ENCODE data around the gene JAK3.

The JAK3 gene

DNA sequence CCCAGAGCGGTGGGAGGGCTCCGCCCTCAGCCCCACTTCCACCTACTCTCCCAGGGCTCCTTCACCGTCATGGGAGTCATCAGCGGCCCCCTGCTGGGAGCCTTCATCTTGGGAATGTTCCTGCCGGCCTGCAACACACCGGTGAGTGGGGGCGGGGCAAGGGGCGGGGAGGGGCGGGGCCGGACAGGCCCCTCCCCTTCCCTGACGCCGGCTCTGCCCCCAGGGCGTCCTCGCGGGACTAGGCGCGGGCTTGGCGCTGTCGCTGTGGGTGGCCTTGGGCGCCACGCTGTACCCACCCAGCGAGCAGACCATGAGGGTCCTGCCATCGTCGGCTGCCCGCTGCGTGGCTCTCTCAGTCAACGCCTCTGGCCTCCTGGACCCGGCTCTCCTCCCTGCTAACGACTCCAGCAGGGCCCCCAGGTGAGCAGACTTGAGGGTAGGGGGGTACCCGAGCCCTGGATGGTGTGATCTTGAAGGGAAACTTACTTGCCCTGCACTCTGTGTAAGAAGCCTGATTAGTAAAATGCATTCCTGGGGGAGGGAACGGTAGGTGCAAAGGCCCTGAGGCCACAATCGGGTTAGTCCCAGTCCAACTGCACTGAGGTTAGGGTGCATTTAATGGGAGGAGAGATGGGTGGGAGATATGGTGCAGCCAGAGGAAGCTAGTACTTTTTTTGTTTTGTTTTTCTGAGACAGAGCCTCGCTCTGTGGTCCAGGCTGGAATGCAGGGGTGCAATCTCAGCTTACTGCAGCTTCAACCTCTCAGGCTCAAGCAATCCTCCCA lies 36.0 kb upstream of the JAK3 start (continued):
- TF ChIP-seq, protein P1, sequence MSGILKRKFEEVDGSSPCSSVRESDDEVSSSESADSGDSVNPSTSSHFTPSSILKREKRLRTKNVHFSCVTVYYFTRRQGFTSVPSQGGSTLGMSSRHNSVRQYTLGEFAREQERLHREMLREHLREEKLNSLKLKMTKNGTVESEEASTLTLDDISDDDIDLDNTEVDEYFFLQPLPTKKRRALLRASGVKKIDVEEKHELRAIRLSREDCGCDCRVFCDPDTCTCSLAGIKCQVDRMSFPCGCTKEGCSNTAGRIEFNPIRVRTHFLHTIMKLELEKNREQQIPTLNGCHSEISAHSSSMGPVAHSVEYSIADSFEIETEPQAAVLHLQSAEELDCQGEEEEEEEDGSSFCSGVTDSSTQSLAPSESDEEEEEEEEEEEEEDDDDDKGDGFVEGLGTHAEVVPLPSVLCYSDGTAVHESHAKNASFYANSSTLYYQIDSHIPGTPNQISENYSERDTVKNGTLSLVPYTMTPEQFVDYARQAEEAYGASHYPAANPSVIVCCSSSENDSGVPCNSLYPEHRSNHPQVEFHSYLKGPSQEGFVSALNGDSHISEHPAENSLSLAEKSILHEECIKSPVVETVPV (CRISPR knock-in tag; IDR thresholded peaks at IDR 0.05) = no peak
- TF ChIP-seq TCF4 (CRISPR knock-in tag; IDR thresholded peaks at IDR 0.05; ENCODE audit: borderline replicate concordance) (no peak), PPARA (CRISPR knock-in tag; IDR thresholded peaks at IDR 0.05; ENCODE audit: borderline replicate concordance) (no peak), ZNF565 (CRISPR knock-in tag; conservative IDR thresholded peaks at IDR 0.05; ENCODE audit: low read depth) (no peak), OSR1 (CRISPR knock-in tag; IDR thresholded peaks at IDR 0.05) (no peak)

DNA sequence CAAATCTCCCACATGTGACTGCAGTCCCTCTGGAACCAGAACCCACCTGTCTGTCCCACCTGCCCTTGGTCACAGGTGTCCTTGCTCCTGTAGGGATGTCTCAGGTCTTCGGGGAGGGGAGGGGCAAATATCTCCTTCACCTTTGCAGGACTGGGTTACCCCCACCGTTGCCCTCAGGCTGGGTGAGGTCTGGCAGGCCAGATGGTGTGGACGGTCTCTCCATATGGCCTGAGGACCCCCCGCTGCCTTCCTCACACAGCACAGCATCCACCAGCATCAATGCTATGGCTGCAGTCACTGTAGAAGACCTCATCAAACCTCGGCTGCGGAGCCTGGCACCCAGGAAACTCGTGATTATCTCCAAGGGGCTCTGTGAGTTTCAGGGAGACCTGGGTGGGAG lies 33.9 kb upstream of the JAK3 start:
- no peak for ATAC-seq
- no peak for TF ChIP-seq CREB5 (CRISPR knock-in tag; IDR thresholded peaks at IDR 0.05; ENCODE audit: low read depth)
- TF ChIP-seq PPARA (CRISPR knock-in tag; IDR thresholded peaks at IDR 0.05; ENCODE audit: borderline replicate concordance) = no peak
- TF ChIP-seq ZFP30 (CRISPR knock-in tag; IDR thresholded peaks at IDR 0.05) = no peak
- no peak for TF ChIP-seq ZFP3 (CRISPR knock-in tag; IDR thresholded peaks at IDR 0.05)
- no peak for TF ChIP-seq ARNTL (CRISPR knock-in tag; IDR thresholded peaks at IDR 0.05; ENCODE audit: borderline replicate concordance, low read depth)

DNA sequence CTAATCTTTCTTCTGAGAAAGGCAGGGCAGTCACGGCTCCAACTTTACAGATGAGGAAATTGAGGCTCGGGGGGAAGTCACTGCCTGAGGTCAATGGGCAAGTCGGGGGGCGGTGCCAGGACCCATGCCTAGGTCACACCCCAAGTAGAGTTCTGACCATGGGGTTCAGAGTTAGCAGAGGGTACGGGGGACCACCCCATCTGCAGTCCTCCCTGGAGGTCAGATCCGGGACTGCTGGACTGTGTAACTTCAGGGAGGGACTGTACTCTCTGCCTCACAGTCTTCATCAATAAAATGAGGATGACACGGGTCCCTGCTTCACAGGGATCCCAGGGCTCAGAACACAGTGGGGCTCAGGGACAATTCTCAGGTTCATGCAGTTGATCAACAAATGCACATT lies 31.7 kb upstream of the JAK3 start:
- no peak for ATAC-seq
- no peak for TF ChIP-seq PPARA (CRISPR knock-in tag; IDR thresholded peaks at IDR 0.05; ENCODE audit: borderline replicate concordance)
- no peak for TF ChIP-seq OSR1 (CRISPR knock-in tag; IDR thresholded peaks at IDR 0.05)
- no peak for TF ChIP-seq ARNTL (CRISPR knock-in tag; IDR thresholded peaks at IDR 0.05; ENCODE audit: borderline replicate concordance, low read depth)
- TF ChIP-seq PATZ1 (CRISPR knock-in tag; IDR thresholded peaks at IDR 0.05; ENCODE audit: borderline replicate concordance) = no peak
- no peak for TF ChIP-seq TCF4 (CRISPR knock-in tag; IDR thresholded peaks at IDR 0.05; ENCODE audit: borderline replicate concordance)
- TF ChIP-seq ZFP30 (CRISPR knock-in tag; IDR thresholded peaks at IDR 0.05) = no peak
- TF ChIP-seq GLIS3 (CRISPR knock-in tag; IDR thresholded peaks at IDR 0.05) = no peak
- no peak for TF ChIP-seq ISL1 (CRISPR knock-in tag; IDR thresholded peaks at IDR 0.05)
- TF ChIP-seq TOX (CRISPR knock-in tag; IDR thresholded peaks at IDR 0.05; ENCODE audit: borderline replicate concordance) = no peak
- TF ChIP-seq ZNF70 (CRISPR knock-in tag; IDR thresholded peaks at IDR 0.05) = no peak
- no peak for TF ChIP-seq SNAI2 (CRISPR knock-in tag; IDR thresholded peaks at IDR 0.05)
- TF ChIP-seq CREB5 (CRISPR knock-in tag; IDR thresholded peaks at IDR 0.05; ENCODE audit: low read depth) = no peak
- TF ChIP-seq CSDC2 (CRISPR knock-in tag; IDR thresholded peaks at IDR 0.05) = no peak
- no peak for TF ChIP-seq ZNF8 (CRISPR knock-in tag; IDR thresholded peaks at IDR 0.05)
- no peak for TF ChIP-seq ZNF565 (CRISPR knock-in tag; conservative IDR thresholded peaks at IDR 0.05; ENCODE audit: low read depth)
- no peak for TF ChIP-seq ZC3H10 (CRISPR knock-in tag; IDR thresholded peaks at IDR 0.05)
- TF ChIP-seq ESRRG (CRISPR knock-in tag; IDR thresholded peaks at IDR 0.05) = no peak
- TF ChIP-seq ZFP3 (CRISPR knock-in tag; IDR thresholded peaks at IDR 0.05) = no peak
- TF ChIP-seq, protein P2, sequence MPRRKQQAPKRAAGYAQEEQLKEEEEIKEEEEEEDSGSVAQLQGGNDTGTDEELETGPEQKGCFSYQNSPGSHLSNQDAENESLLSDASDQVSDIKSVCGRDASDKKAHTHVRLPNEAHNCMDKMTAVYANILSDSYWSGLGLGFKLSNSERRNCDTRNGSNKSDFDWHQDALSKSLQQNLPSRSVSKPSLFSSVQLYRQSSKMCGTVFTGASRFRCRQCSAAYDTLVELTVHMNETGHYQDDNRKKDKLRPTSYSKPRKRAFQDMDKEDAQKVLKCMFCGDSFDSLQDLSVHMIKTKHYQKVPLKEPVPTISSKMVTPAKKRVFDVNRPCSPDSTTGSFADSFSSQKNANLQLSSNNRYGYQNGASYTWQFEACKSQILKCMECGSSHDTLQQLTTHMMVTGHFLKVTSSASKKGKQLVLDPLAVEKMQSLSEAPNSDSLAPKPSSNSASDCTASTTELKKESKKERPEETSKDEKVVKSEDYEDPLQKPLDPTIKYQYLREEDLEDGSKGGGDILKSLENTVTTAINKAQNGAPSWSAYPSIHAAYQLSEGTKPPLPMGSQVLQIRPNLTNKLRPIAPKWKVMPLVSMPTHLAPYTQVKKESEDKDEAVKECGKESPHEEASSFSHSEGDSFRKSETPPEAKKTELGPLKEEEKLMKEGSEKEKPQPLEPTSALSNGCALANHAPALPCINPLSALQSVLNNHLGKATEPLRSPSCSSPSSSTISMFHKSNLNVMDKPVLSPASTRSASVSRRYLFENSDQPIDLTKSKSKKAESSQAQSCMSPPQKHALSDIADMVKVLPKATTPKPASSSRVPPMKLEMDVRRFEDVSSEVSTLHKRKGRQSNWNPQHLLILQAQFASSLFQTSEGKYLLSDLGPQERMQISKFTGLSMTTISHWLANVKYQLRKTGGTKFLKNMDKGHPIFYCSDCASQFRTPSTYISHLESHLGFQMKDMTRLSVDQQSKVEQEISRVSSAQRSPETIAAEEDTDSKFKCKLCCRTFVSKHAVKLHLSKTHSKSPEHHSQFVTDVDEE (CRISPR knock-in tag; IDR thresholded peaks at IDR 0.05) = no peak

Data from SK-N-SH treated with all-trans-retinoic acid at 6 μM for 48 hours (cell line).